Measurements from ENCODE around the gene EEF2.

- TF ChIP-seq, protein P1, sequence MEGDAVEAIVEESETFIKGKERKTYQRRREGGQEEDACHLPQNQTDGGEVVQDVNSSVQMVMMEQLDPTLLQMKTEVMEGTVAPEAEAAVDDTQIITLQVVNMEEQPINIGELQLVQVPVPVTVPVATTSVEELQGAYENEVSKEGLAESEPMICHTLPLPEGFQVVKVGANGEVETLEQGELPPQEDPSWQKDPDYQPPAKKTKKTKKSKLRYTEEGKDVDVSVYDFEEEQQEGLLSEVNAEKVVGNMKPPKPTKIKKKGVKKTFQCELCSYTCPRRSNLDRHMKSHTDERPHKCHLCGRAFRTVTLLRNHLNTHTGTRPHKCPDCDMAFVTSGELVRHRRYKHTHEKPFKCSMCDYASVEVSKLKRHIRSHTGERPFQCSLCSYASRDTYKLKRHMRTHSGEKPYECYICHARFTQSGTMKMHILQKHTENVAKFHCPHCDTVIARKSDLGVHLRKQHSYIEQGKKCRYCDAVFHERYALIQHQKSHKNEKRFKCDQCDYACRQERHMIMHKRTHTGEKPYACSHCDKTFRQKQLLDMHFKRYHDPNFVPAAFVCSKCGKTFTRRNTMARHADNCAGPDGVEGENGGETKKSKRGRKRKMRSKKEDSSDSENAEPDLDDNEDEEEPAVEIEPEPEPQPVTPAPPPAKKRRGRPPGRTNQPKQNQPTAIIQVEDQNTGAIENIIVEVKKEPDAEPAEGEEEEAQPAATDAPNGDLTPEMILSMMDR (conservative IDR thresholded peaks at IDR 0.05; ENCODE audit: low read length): no peak
- TF ChIP-seq EZH2phosphoT487 (IDR thresholded peaks at IDR 0.05; ENCODE audit: borderline replicate concordance, low read depth, low read length): no peak
These were observed 14.9 kb downstream of the EEF2 start for GRCh38 chr19:3970313-3970807.
